Natural killer cell (primary cell): ENCODE measurements around the gene MAPK4. TPM values are rescaled to one million over a fixed set of nuclear protein-coding genes. Genes with fewer than 3 reads are reported as not detected.

Experiments
- ATAC-seq, 3 donors: fragments of 150-1000 bp in 2 of 3; fragments of 200-7000 bp in 1 of 3; cut with Tn5 transposase; 1 replicate in 1 of 3; 2 replicates in 2 of 3; pipeline ENCODE4 v1.10.0; 2021; ENCODE audit warnings: mild to moderate bottlenecking in 2 of 3, moderate library complexity in 2 of 3
- DNase-seq, 2 donors: peaks; one replicate each; pipeline versions ENCODE4 v3.0.0 to v3.0.0-alpha.2; 2013 to 2021; ENCODE audit warnings: mixed read lengths in 1 of 2
- H3K27ac ChIP-seq: one replicate; pipeline ENCODE4 v1.5.1; 2013; ENCODE audit warnings: mild to moderate bottlenecking, low read length
- H3K27me3 ChIP-seq: one replicate; pipeline ENCODE4 v1.6.1; 2013; ENCODE audit warnings: low read length; ENCODE audit not compliant: control insufficient read depth, insufficient read depth
- H3K36me3 ChIP-seq: one replicate; pipeline ENCODE4 v1.6.1; 2013; ENCODE audit warnings: low read length; ENCODE audit not compliant: control insufficient read depth, insufficient read depth
- H3K4me1 ChIP-seq: one replicate; pipeline ENCODE4 v1.6.1; 2013; ENCODE audit warnings: low read length; ENCODE audit not compliant: control insufficient read depth, insufficient read depth
- H3K4me3 ChIP-seq: one replicate; pipeline ENCODE4 v1.5.1; 2013; ENCODE audit warnings: low read length
- H3K9me3 ChIP-seq: one replicate; pipeline ENCODE4 v1.6.1; 2013; ENCODE audit warnings: low read length; ENCODE audit not compliant: control insufficient read depth, insufficient read depth
- H3K27ac Mint-ChIP-seq, 2 donors: one replicate each; pipeline ENCODE4 v1.8.0; 2022; ENCODE audit warnings: mild to moderate bottlenecking in 2 of 2, mixed read lengths in 2 of 2, moderate library complexity in 1 of 2
- H3K27me3 Mint-ChIP-seq, 2 donors: one replicate each; pipeline ENCODE4 v1.8.0; 2022; ENCODE audit warnings: low read depth in 2 of 2, mixed read lengths in 2 of 2
- H3K36me3 Mint-ChIP-seq: one replicate; pipeline ENCODE4 v1.8.0; 2022; ENCODE audit warnings: mixed read lengths
- H3K4me1 Mint-ChIP-seq, 2 donors: one replicate each; pipeline ENCODE4 v1.8.0; 2022; ENCODE audit warnings: mixed read lengths in 2 of 2
- H3K4me3 Mint-ChIP-seq: one replicate; pipeline ENCODE4 v1.8.0; 2022; ENCODE audit warnings: mild to moderate bottlenecking, moderate library complexity, mixed read lengths
- H3K9me3 Mint-ChIP-seq, 2 donors: one replicate each; pipeline ENCODE4 v1.8.0; 2022; ENCODE audit warnings: mixed read lengths in 2 of 2
- CTCF ChIP-seq: fragments of 200-600 bp; IDR thresholded peaks from one replicate; pipeline ENCODE4 v1.8.0; 2022; ENCODE audit warnings: antibody characterized with exemption
- WGBS: methylation state at CpG from one replicate; pipeline ENCODE4 v1.1.7; 2013; ENCODE audit warnings: missing lambda C conversion rate; ENCODE audit not compliant: insufficient coverage; 5-methylcytosine and 5-hydroxymethylcytosine counted together
- intact Hi-C: fragments of 100-400 bp; cut with micrococcal nuclease; formaldehyde crosslinking; loops from one replicate; pipeline ENCODE4 v1.14.2; 2022
- total RNA-seq, 4 donors: library from RNA; stranded (reverse); fragments of 120-200 nt in 1 of 4; gene quantifications; one replicate each; pipeline versions ENCODE4 v1.2.3 to v1.2.4, GENCODE V29; 2013 to 2022

The MAPK4 gene
- total RNA-seq, 3 donors from 2014 or later (not counting 1 experiment from before 2014, with no cell fraction given) = not detected

- Histone ChIP-seq H3K27ac (no peak overlapping the region), H3K4me1 (no peaks in the 10 kb centered on the region), H3K4me3 (no peak overlapping the region), H3K27me3 (no peaks in the 10 kb centered on the region), H3K36me3 (no peaks in the 10 kb centered on the region), H3K9me3 (no peaks in the 10 kb centered on the region)
- DNase-seq (no peak), ATAC-seq (no peak)
- Mint-ChIP-seq H3K36me3 (no peaks in the 10 kb centered on the region), H3K27me3 (peaks cover 0 to 4% of the 10 kb centered on the region in 2 donors), H3K4me1 (no peaks in the 10 kb centered on the region), H3K4me3 (no peak overlapping the region), H3K27ac (no peak overlapping the region), H3K9me3 (peaks cover 0 to 2% of the 10 kb centered on the region in 2 donors)
- intact Hi-C loops = no loop called here
- no peak for TF ChIP-seq CTCF
- WGBS = 81% methylated on average over 8 of the region's 10 CpGs
These were observed 84.9 kb downstream of the MAPK4 start for GRCh38 chr18:50644807-50645206.

DNA sequence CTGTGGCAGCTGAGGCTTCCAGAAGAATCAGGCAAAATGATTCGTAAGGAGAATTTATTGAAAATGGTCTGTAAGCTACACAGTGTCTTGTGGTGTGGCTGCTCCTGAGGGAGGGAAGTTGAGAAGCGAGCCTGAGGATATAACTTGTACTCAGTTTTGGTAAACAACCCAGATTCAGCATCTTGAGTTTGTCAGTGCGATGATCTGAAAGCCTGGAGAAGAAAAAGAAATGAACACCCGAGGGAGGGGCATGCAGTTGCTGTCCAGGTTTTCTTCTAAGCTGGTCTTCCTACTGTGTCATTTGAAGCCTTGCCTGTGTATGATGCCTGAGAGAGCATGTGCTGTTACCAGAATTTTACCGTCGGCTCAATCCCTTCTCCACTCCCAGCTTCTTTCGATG lies 87.3 kb downstream of the MAPK4 start:
- Mint-ChIP-seq H3K9me3 (peaks cover 0 to 2% of the 10 kb centered on the region in 2 donors), H3K27ac (no peak overlapping the region), H3K36me3 (no peaks in the 10 kb centered on the region), H3K27me3 (peaks cover 0 to 2% of the 10 kb centered on the region in 2 donors), H3K4me1 (no peaks in the 10 kb centered on the region), H3K4me3 (no peak overlapping the region)
- H3K27ac ChIP-seq = no peak overlapping the region
- intact Hi-C loops = no loop called here
- H3K4me3 ChIP-seq = no peak overlapping the region
- H3K27me3 ChIP-seq = no peaks in the 10 kb centered on the region
- H3K36me3 ChIP-seq = no peaks in the 10 kb centered on the region
- no peak for TF ChIP-seq CTCF
- no peak for ATAC-seq
- H3K4me1 ChIP-seq = no peaks in the 10 kb centered on the region
- 92% methylated on average over 7 of the region's 7 CpGs for WGBS
- DNase-seq = no peak
- H3K9me3 ChIP-seq = no peaks in the 10 kb centered on the region

DNA sequence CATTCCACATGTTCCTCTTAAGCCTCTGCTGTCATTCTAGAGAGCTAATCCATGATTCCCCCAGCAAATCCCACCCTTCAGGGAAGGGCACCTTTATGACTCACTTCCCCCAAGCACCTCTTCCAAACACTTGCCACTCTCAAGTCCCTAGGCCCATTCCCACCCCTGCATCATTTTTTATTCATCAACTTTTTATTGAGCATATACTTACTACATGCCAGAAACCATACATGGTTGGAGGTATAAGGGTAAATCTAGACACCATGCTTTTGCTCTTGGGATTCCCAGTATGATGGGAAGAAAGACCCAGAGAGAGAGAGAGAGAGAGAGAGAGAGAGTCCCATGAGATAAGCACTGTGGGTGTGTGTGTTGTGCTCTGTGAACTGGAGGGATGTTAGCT lies 87.9 kb downstream of the MAPK4 start:
- Mint-ChIP-seq H3K27ac (no peak overlapping the region), H3K4me1 (no peaks in the 10 kb centered on the region), H3K36me3 (no peaks in the 10 kb centered on the region), H3K9me3 (peaks cover 0 to 2% of the 10 kb centered on the region in 2 donors), H3K4me3 (no peak overlapping the region), H3K27me3 (peaks cover 0 to 2% of the 10 kb centered on the region in 2 donors)
- intact Hi-C loops = no loop called here
- ATAC-seq (no peak), DNase-seq (no peak)
- H3K27ac ChIP-seq = no peak overlapping the region
- no peak overlapping the region for H3K4me3 ChIP-seq
- no peak for TF ChIP-seq CTCF
- H3K4me1 ChIP-seq = no peaks in the 10 kb centered on the region
- H3K36me3 ChIP-seq = no peaks in the 10 kb centered on the region
- H3K9me3 ChIP-seq = no peaks in the 10 kb centered on the region
- no peaks in the 10 kb centered on the region for H3K27me3 ChIP-seq

GRCh38 chr18:50649821-50650220 lies 89.9 kb downstream of the MAPK4 start:
- H3K27ac ChIP-seq = no peak overlapping the region
- H3K4me1 ChIP-seq = no peaks in the 10 kb centered on the region
- Mint-ChIP-seq H3K27ac (no peak overlapping the region), H3K4me3 (no peak overlapping the region), H3K4me1 (no peaks in the 10 kb centered on the region), H3K36me3 (no peaks in the 10 kb centered on the region), H3K9me3 (no peaks in the 10 kb centered on the region), H3K27me3 (peaks cover 0 to under 1% of the 10 kb centered on the region in 2 donors)
- H3K4me3 ChIP-seq = no peak overlapping the region
- H3K9me3 ChIP-seq = no peaks in the 10 kb centered on the region
- 93% methylated on average over 4 of the region's 4 CpGs for WGBS
- no peaks in the 10 kb centered on the region for H3K27me3 ChIP-seq
- intact Hi-C loops = no loop called here
- TF ChIP-seq CTCF = no peak
- ATAC-seq (no peak), DNase-seq (no peak)
- no peaks in the 10 kb centered on the region for H3K36me3 ChIP-seq
